ENCODE results near the gene STIM1.

DNA sequence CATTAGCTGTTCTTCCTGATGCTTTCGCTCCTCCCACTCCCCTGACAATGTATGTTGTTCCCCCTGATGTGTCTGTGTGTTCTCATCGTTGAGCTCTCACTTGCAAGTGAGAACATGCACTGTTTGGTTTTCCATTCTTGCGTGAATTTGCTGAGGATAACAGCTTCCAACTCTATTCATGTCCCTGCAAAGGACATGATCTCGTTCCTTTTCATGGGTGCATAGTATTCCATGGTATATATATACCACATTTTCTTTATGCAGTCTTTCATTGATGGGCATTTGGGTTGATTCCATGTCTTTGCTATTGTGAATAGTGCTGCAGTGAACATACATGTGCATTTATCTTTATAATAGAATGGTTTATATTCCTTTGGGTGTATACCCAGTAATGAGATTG lies 180.5 kb downstream of the STIM1 start:
- TF ChIP-seq, protein P1, sequence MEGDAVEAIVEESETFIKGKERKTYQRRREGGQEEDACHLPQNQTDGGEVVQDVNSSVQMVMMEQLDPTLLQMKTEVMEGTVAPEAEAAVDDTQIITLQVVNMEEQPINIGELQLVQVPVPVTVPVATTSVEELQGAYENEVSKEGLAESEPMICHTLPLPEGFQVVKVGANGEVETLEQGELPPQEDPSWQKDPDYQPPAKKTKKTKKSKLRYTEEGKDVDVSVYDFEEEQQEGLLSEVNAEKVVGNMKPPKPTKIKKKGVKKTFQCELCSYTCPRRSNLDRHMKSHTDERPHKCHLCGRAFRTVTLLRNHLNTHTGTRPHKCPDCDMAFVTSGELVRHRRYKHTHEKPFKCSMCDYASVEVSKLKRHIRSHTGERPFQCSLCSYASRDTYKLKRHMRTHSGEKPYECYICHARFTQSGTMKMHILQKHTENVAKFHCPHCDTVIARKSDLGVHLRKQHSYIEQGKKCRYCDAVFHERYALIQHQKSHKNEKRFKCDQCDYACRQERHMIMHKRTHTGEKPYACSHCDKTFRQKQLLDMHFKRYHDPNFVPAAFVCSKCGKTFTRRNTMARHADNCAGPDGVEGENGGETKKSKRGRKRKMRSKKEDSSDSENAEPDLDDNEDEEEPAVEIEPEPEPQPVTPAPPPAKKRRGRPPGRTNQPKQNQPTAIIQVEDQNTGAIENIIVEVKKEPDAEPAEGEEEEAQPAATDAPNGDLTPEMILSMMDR (IDR thresholded peaks at IDR 0.05; ENCODE audit: insufficient read depth, low read length), result no peak
- TF ChIP-seq SPI1 (IDR thresholded peaks at IDR 0.05; ENCODE audit: borderline replicate concordance, low read depth), result no peak
- no peak for TF ChIP-seq POLR2AphosphoS5 (IDR thresholded peaks at IDR 0.05; ENCODE audit: low read depth)

Data from HL-60 (cell line).